ENCODE measurements around the gene DNAH8.
"Not testable (repeated sequence)": the region's sequence is repeated elsewhere in the genome, so short reads cannot be mapped to it uniquely, and the experiment has no call there.

The DNAH8 gene

GRCh38 chr6:38715016-38715689, at the start of gene DNAH8:
DNAH8 (plus strand) TSS chr6:38715311; CDS start chr6:38722810, 7,499 bp downstream.
- DNase-seq = peak; percentile 44

GRCh38 chr6:38671885-38672467, 43.1 kb upstream of the DNAH8 start:
- DNase-seq = no peak

- DNase-seq = peak; percentile 27
Observed at GRCh38 chr6:38673397-38674165, 41.5 kb upstream of the DNAH8 start.

- no peak for DNase-seq
Observed at GRCh38 chr6:38676236-38676973, 38.7 kb upstream of the DNAH8 start.

GRCh38 chr6:38676974-38677544, 38.1 kb upstream of the DNAH8 start:
- no peak for DNase-seq

- no peak for DNase-seq
Observed at GRCh38 chr6:38678178-38678760, 36.8 kb upstream of the DNAH8 start.

GRCh38 chr6:38679668-38680067, 35.4 kb upstream of the DNAH8 start:
- DNase-seq = no peak

GRCh38 chr6:38681850-38682249, 33.3 kb upstream of the DNAH8 start:
- DNase-seq = no peak

- DNase-seq = no peak
Observed at GRCh38 chr6:38684237-38684636, 30.9 kb upstream of the DNAH8 start.

GRCh38 chr6:38684904-38685303, 30.2 kb upstream of the DNAH8 start:
- DNase-seq = no peak

- DNase-seq = no peak
Observed at GRCh38 chr6:38686270-38687042, 28.7 kb upstream of the DNAH8 start.

- no peak for DNase-seq
Observed at GRCh38 chr6:38687043-38687353, 28.1 kb upstream of the DNAH8 start.

- DNase-seq = no peak
Observed at GRCh38 chr6:38687549-38687948, 27.6 kb upstream of the DNAH8 start.

GRCh38 chr6:38688579-38689087, 26.5 kb upstream of the DNAH8 start:
- DNase-seq = no peak

- no peak for DNase-seq
Observed at GRCh38 chr6:38695227-38695900, 19.7 kb upstream of the DNAH8 start.

GRCh38 chr6:38695933-38696332, 19.2 kb upstream of the DNAH8 start:
- DNase-seq = no peak

GRCh38 chr6:38696345-38696744, 18.8 kb upstream of the DNAH8 start:
- no peak for DNase-seq

- DNase-seq = no peak
Observed at GRCh38 chr6:38697846-38698245, 17.3 kb upstream of the DNAH8 start.

GRCh38 chr6:38699702-38700101, 15.4 kb upstream of the DNAH8 start:
- not testable (repeated sequence) for DNase-seq

GRCh38 chr6:38701551-38701950, 13.6 kb upstream of the DNAH8 start:
- DNase-seq = no peak
